ENCODE results near the gene ZFYVE21. TPM values are rescaled to one million over a fixed set of nuclear protein-coding genes. Genes with fewer than 3 reads are reported as not detected.

Gene ZFYVE21
- total and polyA plus RNA-seq, 2 donors from 2014 or later, result 67.8 to 70.9 TPM

GRCh38 chr14:103708750-103709187 is 6.8 kb upstream of the ZFYVE21 start:
- no peak for DNase-seq
- FAIRE-seq, result no peak
- no peak overlapping the region for H3K4me3 ChIP-seq (ENCODE audit: low read length in 3 of 3)
- no peak for TF ChIP-seq CTCF (IDR thresholded peaks at IDR 0.05; ENCODE audit: borderline replicate concordance, extremely low read depth, insufficient read depth)
- peaks cover 0 to 22% (median 0%) of the 10 kb centered on the region in 3 donors for H3K4me1 ChIP-seq (ENCODE audit: control insufficient read depth in 2 of 3, insufficient read depth in 2 of 3, low read depth in 1 of 3, low read length in 3 of 3)
- intact Hi-C loops (cut with DNase I), result no loop called here
- H3K27me3 ChIP-seq (ENCODE audit: control insufficient read depth, insufficient read depth, low read length), result no peaks in the 10 kb centered on the region
- H3K36me3 ChIP-seq (ENCODE audit: control insufficient read depth in 2 of 3, insufficient read depth in 3 of 3, low read length in 3 of 3), result no peaks in the 10 kb centered on the region
- no peak overlapping the region for H3K9ac ChIP-seq (ENCODE audit: low read length in 3 of 3)
- H3K9me3 ChIP-seq (ENCODE audit: control insufficient read depth in 2 of 3, insufficient read depth in 1 of 3, low read length in 3 of 3), result no peaks in the 10 kb centered on the region
- no peak overlapping the region for H3K27ac ChIP-seq (ENCODE audit: low read depth in 2 of 2, low read length in 2 of 2)

- Histone ChIP-seq H3K9ac (ENCODE audit: low read length in 3 of 3) (no peak overlapping the region), H3K9me3 (ENCODE audit: control insufficient read depth in 2 of 3, insufficient read depth in 1 of 3, low read length in 3 of 3) (no peaks in the 10 kb centered on the region), H3K27me3 (ENCODE audit: control insufficient read depth, insufficient read depth, low read length) (no peaks in the 10 kb centered on the region), H3K27ac (ENCODE audit: low read depth in 2 of 2, low read length in 2 of 2) (no peak overlapping the region), H3K4me1 (ENCODE audit: control insufficient read depth in 2 of 3, insufficient read depth in 2 of 3, low read depth in 1 of 3, low read length in 3 of 3) (peaks cover 0 to 18% (median 0%) of the 10 kb centered on the region in 3 donors), H3K36me3 (ENCODE audit: control insufficient read depth in 2 of 3, insufficient read depth in 3 of 3, low read length in 3 of 3) (no peaks in the 10 kb centered on the region), H3K4me3 (ENCODE audit: low read length in 3 of 3) (no peak overlapping the region)
- no peak for DNase-seq
- FAIRE-seq, result no peak
- no peak for TF ChIP-seq CTCF (IDR thresholded peaks at IDR 0.05; ENCODE audit: borderline replicate concordance, extremely low read depth, insufficient read depth)
- intact Hi-C loops (cut with DNase I), result no loop called here
Observed at GRCh38 chr14:103709814-103710213, 5.8 kb upstream of the ZFYVE21 start.

- Histone ChIP-seq H3K27me3 (ENCODE audit: control insufficient read depth, insufficient read depth, low read length) (no peaks in the 10 kb centered on the region), H3K27ac (ENCODE audit: low read depth in 2 of 2, low read length in 2 of 2) (no peak overlapping the region), H3K9me3 (ENCODE audit: control insufficient read depth in 2 of 3, insufficient read depth in 1 of 3, low read length in 3 of 3) (no peaks in the 10 kb centered on the region), H3K36me3 (ENCODE audit: control insufficient read depth in 2 of 3, insufficient read depth in 3 of 3, low read length in 3 of 3) (no peaks in the 10 kb centered on the region), H3K4me1 (ENCODE audit: control insufficient read depth in 2 of 3, insufficient read depth in 2 of 3, low read depth in 1 of 3, low read length in 3 of 3) (peaks cover 0 to 11% (median 0%) of the 10 kb centered on the region in 3 donors), H3K9ac (ENCODE audit: low read length in 3 of 3) (no peak overlapping the region), H3K4me3 (ENCODE audit: low read length in 3 of 3) (no peak overlapping the region)
- intact Hi-C loops (cut with DNase I), result no loop called here
- DNase-seq, result no peak
- FAIRE-seq, result no peak
- TF ChIP-seq CTCF (IDR thresholded peaks at IDR 0.05; ENCODE audit: borderline replicate concordance, extremely low read depth, insufficient read depth), result no peak
Observed at GRCh38 chr14:103710771-103711377, 4.7 kb upstream of the ZFYVE21 start.
